Measurements from ENCODE around the gene MAPK8. TPM values are rescaled to one million over a fixed set of nuclear protein-coding genes. Genes with fewer than 3 reads are reported as not detected.
A peak's percentile ranks its signal among the peaks of the same experiment; 100 is the strongest.

MAPK8 gene
- total RNA-seq, 1 donor from 2014 or later: 56.6 TPM

- H3K4me3 Mint-ChIP-seq: no peak overlapping the region
- no peaks in the 10 kb centered on the region for H3K36me3 Mint-ChIP-seq (ENCODE audit: low read depth)
- no peaks in the 10 kb centered on the region for H3K9me3 Mint-ChIP-seq
- no peaks in the 10 kb centered on the region for H3K27me3 Mint-ChIP-seq (ENCODE audit: low read depth)
- no peak for TF ChIP-seq CTCF (conservative IDR thresholded peaks at IDR 0.05)
- H3K27ac Mint-ChIP-seq (ENCODE audit: unreplicated experiment): peak overlapping the region; percentile 4
- H3K4me1 Mint-ChIP-seq: peaks cover 9% of the 10 kb centered on the region
- DNase-seq (ENCODE audit: low read depth, low spot score): no peak
Observed at GRCh38 chr10:48390933-48391845, 84.7 kb downstream of the MAPK8 start.

GRCh38 chr10:48391994-48392393, 85.5 kb downstream of the MAPK8 start:
- H3K36me3 Mint-ChIP-seq (ENCODE audit: low read depth): no peaks in the 10 kb centered on the region
- H3K4me1 Mint-ChIP-seq: peaks cover 9% of the 10 kb centered on the region
- no peaks in the 10 kb centered on the region for H3K9me3 Mint-ChIP-seq
- no peaks in the 10 kb centered on the region for H3K27me3 Mint-ChIP-seq (ENCODE audit: low read depth)
- no peak overlapping the region for H3K4me3 Mint-ChIP-seq
- no peak for TF ChIP-seq CTCF (conservative IDR thresholded peaks at IDR 0.05)
- no peak overlapping the region for H3K27ac Mint-ChIP-seq (ENCODE audit: unreplicated experiment)
- no peak for DNase-seq (ENCODE audit: low read depth, low spot score)

GRCh38 chr10:48398261-48398660, 91.8 kb downstream of the MAPK8 start:
- Mint-ChIP-seq H3K27me3 (ENCODE audit: low read depth) (no peaks in the 10 kb centered on the region), H3K36me3 (ENCODE audit: low read depth) (no peaks in the 10 kb centered on the region), H3K9me3 (no peaks in the 10 kb centered on the region), H3K4me1 (peaks cover 33% of the 10 kb centered on the region), H3K27ac (ENCODE audit: unreplicated experiment) (no peak overlapping the region), H3K4me3 (no peak overlapping the region)
- TF ChIP-seq CTCF (conservative IDR thresholded peaks at IDR 0.05): no peak
- DNase-seq (ENCODE audit: low read depth, low spot score): no peak

GRCh38 chr10:48399056-48399541, 92.6 kb downstream of the MAPK8 start:
- Mint-ChIP-seq H3K27me3 (ENCODE audit: low read depth) (no peaks in the 10 kb centered on the region), H3K36me3 (ENCODE audit: low read depth) (no peaks in the 10 kb centered on the region), H3K9me3 (no peaks in the 10 kb centered on the region), H3K4me1 (peaks cover 33% of the 10 kb centered on the region), H3K27ac (ENCODE audit: unreplicated experiment) (no peak overlapping the region), H3K4me3 (no peak overlapping the region)
- DNase-seq (ENCODE audit: low read depth, low spot score): peak; percentile 1
- no peak for TF ChIP-seq CTCF (conservative IDR thresholded peaks at IDR 0.05)

- TF ChIP-seq CTCF (conservative IDR thresholded peaks at IDR 0.05): no peak
- Mint-ChIP-seq H3K27ac (ENCODE audit: unreplicated experiment) (no peak overlapping the region), H3K4me3 (no peak overlapping the region), H3K9me3 (no peaks in the 10 kb centered on the region), H3K4me1 (peaks cover 33% of the 10 kb centered on the region), H3K36me3 (ENCODE audit: low read depth) (peaks cover under 1% of the 10 kb centered on the region), H3K27me3 (ENCODE audit: low read depth) (no peaks in the 10 kb centered on the region)
- no peak for DNase-seq (ENCODE audit: low read depth, low spot score)
Observed at GRCh38 chr10:48399551-48399950, 93.1 kb downstream of the MAPK8 start.

Measured in neural crest cell (in vitro differentiated cells).